Activated CD4-positive, alpha-beta T cell treated with anti-CD3 and anti-CD28 coated beads, Interleukin-2, Interleukin-4, amounts not matched to agents 100 ng/mL and 50 ng/mL, durations not matched to agents 16 hours and 8 hours (primary cell): ENCODE results near the gene ITGA2.
A peak's percentile ranks its signal among the peaks of the same experiment; 100 is the strongest.
"Not testable (repeated sequence)": the region's sequence is repeated elsewhere in the genome, so short reads cannot be mapped to it uniquely, and the experiment has no call there.

Experiments
- DNase-seq: peaks from one replicate; pipeline ENCODE4 v3.0.0-alpha.2; 2020; ENCODE audit warnings: low spot score

The ITGA2 gene

DNA sequence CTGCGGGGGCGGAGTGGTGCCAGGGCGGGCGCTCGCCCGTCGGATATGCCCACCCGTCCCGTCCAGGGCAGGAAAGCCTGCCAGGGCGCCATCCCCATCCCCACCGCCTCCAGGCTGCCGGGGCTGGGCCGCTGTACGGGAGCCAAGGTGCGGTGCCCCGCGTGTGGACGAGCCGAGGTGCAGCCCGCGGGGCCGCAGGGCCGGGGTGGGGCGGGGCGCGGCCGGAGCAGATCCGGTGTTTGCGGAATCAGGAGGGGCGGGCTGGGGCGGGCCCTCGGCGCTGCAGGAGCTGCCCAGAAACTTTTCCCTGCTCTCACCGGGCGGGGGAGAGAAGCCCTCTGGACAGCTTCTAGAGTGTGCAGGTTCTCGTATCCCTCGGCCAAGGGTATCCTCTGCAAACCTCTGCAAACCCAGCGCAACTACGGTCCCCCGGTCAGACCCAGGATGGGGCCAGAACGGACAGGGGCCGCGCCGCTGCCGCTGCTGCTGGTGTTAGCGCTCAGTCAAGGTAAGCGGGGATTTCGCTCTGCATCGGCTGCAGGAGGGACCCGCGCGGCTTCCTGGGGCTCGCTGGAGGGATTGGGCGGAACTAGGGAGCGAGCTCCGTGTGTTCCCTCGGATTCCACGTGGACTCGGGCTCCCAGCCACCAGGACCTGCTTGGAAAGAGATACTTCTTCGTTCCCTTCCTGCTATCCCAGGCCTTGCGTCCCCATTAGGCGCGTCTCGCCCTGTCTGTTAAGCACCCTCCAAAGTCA, at the start of gene ITGA2:
Gene ITGA2, plus strand, starts transcription at position 328 of the 756 bp plus-strand sequence. Its CDS starts 117 bp downstream, at position 445.
- DNase-seq: peak; percentile 22

DNA sequence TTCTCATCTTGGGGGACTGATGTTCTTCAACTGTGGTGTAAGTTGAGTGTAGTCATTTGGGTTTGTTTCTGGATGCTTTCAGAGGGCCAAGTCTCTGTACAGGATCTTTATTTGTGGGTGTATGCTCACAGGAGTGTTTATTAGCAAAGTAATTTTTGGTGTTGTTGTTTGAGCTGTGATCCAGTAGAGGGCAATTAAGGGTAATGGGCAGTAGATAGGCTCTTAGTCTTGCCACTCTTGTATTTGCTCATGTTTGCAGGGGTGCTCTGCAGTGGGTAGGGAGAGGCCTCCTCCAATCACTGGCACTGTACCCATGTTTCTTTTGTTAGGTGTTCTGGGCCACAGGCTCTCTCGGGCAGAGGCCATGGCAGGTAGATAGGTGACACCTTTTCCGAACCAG, 45.9 kb upstream of the ITGA2 start:
- DNase-seq: no peak

DNA sequence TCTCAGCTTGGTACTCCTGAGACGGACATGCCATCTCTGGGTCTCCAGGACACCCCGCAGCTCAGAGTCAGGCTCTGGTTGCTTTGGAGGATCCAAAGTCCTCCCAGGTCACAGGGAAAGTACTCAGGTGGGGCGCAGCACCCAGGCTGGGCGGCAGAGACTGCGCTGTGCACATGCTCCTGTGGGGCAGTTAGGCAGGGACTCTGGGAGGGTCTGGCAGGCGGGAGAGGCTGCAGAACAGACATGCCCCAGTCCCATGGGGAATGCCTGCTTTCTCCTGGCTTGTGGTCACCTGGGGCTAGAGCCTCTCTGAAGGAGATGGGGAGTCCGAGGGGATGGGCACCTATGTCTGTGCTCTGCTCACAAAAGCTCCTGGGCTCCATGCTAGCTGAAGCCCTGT, 45.3 kb upstream of the ITGA2 start:
- DNase-seq: no peak

DNA sequence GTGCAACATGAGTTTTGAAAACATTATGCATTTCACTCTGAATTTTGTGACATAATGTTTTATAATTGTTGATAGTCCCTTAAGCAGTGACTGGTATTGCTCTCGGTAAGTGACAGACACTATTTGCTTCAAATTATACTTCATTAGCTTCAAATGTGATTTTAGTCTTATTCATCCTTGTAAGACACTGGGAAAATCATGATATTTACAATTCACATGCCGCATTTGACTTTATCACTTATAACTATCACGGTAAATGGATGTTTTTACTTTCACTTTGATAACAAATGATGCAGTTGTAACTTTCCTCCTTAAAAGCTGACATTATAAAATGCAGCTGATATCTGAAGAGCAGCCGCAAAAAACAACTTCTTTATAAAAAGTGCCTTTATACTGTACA, 44.1 kb upstream of the ITGA2 start:
- no peak for DNase-seq

DNA sequence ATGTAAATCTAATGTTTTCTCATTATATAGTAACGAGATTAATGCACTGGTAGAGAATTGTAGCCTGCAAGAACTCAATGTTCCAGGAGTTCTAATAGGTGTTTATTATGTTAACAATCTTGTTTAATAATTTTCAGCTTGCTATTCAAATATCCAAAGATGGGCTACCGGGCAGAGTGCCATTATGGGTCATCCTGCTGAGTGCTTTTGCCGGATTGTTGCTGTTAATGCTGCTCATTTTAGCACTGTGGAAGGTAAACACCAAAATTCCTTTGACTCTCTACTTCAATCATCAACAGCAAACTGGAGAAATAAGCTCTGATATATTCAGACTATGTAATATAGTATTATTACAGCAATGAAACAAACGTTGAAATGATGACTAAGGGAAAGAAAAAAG, 41.9 kb upstream of the ITGA2 start:
- DNase-seq: no peak

DNA sequence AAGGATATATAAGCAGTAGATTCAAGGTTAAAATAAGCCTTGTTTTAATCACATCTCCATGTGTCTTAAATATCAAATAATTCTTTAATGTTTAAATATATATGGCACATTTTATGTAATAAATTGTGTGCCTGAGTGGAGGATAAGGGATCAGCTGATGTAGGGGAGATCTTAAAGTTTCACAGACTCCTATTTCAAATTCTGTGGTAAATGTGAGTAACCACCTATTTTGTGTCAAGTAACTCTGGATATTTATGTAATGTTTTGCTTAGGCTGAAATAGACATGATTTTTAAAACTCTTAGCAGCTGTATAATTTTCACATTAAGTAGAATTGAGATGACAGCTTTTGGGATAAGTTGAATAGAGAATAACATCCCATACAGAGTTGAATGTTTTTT, 41.3 kb upstream of the ITGA2 start:
- no peak for DNase-seq

DNA sequence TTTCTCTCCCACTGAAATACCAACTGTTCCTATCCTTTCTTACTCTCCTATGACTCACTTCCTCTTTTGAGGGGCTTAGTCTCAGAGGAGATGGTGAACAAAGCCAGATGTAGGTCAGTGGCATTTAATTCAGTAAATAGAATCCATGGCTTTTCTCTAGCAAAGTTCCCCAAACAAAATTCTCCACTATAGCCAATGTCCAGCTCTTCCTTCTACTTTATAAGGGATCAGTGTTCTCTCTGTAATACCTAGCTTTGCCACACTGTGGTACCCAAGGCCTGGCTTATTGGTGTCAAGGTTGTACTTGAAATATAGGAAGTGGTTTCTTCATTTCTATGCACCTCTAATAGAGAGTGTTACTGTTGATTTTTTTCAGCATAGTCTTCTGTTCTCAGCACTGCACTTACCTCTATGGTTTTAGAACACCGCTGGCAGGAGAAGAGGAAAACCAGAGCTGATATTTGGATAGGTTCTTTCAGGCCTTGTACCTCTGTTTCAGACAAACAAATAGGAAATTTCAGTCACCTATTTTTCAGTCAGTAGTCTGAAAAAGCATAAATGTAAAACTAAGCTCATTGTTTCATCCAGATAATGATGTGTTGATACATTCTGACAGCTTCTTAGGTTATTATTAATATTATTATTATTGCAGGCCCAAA, 40.6 kb upstream of the ITGA2 start:
- DNase-seq: peak; percentile 74

DNA sequence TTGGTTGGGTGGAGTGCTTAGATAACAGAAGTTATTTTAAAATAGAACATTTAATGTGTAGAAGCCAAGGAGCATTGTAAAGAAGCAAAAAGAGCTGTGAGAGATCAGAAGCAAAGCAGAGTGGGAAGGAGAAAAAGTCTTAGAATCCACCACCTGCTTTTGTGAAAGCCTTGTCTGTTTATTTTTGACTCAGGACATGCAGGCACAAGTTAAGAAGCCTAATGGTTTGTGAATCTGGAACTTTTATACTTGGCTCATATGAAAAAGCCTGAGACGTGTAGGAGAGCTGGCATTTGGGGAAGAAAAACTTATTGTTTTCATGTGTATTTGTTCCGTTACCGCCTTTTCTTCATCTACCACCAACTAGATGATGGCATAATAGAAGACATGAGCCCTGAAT, 38.5 kb upstream of the ITGA2 start:
- DNase-seq: no peak

DNA sequence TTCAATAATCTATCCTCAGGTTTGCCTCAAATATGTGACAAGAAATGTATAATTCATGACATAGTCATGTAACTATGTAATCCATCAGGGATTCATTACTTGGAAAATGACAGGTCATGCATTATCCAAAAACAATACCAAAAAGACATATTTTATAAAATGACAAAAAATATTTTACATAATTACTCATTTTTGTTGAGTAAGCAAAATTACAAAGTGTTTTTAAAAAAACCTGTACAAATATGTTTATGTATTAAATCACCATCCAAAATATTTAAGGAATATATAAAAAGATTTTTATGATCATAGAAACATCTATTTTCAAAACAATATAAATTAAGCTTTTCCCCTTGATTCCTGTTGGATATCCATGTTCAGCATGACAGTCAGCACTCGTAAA, 36.7 kb upstream of the ITGA2 start:
- DNase-seq: no peak

DNA sequence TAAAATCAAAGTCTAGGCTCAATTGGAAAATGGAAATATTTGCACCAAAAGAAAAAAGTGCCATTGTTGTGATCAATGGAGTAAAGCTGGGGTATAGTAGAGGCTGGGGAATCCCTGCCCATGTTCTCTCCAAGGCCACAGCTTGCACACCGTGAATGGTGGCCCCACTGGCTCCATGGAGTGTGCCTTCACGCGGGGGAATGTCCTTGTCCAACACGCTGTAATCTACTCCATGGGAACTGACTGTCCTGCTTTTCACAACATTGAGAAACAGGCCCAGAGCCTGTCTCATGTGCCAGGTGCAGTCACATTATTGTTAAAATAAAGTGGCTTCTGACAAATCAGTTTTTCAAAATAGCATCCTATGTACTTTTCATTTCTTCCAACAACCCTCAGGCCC, 33.1 kb upstream of the ITGA2 start:
- DNase-seq: no peak

DNA sequence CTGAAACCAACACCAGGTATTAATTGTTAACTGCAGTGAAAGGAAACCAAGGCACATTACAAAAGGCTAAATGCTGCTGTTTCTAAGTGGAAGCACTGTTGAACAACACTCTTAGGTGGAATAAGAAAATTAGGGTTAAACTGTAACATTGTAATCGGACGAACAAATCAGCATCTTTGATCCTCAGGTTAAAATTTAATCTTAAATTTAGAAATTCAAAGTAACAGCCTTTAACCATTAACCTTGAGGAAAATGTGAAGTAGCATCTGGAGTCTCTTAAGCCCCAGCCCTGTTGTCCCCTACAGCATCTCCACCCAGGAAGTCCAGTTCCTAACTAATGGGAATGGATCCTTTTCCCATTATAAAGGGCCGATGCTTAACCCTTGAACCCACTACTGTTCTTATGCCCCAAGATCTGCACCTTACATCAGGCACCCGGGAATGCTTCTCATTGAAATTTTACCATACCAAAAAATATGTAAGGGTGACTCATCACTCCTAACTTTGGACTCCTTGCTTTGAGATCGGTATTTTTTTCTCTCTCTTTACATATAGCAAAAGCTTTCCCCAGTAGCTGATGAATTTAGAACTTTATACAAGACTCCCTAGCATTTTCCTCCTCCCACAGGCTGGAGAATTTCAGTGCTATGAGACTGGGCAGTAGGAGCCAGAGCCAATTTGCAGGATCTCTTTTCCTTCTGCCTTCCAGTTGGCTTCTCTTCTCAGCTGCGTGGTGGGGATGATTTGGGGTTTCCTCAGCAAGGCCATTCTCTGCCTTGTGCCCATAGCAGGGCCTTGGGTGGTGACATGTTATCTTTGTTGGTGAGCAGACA, 32.0 kb upstream of the ITGA2 start:
- DNase-seq: no peak

DNA sequence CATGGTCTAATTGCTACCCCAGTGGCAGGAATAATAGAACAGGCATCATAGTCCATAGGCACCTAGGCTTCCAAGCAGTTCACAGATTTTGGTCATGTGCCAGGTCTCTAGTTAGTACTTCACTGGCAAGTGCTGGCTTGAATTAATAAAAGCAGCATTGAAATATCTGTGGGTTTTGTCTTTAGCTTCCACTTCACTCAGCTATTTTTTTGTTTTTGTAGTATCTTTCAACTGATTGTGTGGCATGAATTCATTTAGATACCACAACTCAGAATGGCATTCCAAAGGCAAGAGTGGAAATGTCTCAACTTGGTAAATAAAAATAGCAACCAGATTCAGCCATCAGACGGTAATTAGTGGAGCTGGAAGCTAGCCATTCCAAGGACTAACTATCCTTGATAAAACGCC, 27.9 kb upstream of the ITGA2 start:
- DNase-seq: no peak

DNA sequence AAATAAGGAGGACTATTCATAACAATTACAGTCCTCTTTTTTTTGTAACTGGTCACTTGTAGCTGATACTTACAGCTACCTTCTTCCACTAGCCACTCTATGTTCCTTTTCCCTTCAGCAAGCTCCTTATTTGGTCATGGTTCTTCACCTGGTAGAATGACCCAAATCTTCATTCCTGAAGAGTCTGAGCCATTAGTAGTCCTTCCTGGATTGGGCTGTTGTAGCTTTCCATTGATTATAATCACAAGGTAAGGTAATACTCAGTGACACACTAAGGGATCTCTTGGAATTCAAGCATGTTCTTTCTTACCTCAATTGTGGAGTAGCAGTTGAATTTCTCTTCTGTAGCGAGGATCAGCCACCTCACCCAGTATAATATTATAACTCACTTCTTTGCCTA, 25.5 kb upstream of the ITGA2 start:
- DNase-seq: no peak

DNA sequence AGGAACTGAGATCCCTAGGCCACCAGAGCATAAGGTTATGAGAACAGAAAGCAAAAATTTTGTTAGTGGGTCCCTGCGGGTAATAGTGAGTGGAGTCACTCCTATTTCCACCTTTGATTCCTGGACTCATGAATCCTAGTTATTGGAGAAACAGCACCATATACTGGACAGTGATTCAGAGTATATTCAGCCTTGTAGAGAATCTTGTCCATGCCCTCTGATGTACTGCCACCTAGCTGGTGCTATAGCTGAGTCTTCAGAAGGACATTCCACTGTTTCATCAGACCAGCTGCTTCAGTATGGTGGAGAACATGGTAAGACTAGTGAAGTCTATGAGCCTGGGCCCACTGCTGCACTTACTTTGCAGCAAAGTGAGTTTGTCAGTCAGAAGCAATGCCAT, 25.0 kb upstream of the ITGA2 start:
- no peak for DNase-seq

DNA sequence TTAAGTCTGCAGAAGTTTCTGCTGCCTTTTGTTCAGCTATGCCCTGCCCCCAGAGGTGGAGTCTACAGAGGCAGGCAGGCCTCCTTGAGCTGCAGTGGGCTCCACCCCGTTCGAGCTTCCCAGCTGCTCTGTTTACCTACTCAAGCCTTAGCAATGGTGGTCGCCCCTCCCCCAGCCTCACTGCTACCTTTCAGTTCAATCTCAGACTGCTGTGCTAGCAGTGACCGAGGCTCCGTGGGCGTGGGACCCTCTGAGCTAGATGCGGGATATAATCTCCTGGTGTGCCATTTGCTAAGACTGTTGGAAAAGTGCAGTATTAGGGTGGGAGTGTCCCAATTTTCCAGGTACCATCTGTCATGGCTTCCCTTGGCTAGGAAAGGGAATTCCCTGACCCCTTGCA, 13.0 kb upstream of the ITGA2 start:
- DNase-seq: not testable (repeated sequence)

DNA sequence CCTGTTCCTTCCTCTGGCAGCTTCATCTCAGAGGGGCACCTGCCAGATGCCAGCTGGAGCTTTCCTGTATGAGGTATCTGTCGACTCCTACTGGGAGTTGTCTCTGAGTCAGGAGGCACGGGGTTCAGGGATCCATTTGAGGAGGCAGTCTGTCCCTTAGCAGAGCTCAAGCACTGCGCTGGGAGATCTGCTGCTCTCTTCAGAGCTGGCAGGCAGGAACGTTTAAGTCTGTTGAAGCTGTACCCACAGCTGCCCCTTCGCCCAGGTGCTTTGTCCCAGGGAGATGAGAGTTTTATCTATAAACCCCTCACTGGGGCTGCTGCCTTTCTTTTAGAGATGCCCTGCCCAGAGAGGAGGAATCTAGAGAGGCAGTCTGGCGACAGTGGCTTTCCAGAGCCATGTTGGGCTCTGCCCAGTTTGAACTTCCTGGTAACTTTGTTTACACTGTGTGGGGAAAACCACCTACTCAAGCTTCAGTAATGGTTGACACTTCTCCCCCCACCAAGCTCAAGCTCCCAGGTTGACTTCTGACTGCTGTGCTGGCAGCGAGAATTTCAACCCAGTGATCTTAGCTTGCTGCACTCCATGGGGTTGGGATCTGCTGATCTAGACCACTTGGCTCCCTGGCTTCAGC, 11.8 kb upstream of the ITGA2 start:
- DNase-seq: no peak

DNA sequence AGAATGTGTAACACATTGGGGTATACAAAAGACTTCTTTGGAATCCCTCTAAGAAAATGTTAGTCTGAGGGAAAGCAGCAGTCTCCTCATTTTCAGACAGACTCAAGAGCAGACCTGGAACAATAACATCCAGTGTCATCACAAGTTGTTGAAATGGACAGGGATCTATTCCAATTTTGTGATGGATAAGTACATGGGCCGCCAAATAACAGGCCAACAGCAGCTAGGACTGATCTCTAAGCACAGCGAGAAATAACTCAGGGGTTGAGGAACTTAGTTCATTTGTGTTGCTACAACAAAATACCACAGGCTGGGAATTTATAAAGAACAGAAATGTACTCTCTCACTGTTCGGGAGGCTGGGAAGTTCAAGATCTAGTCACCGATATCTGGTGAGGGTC, 7.6 kb upstream of the ITGA2 start:
- DNase-seq: no peak

DNA sequence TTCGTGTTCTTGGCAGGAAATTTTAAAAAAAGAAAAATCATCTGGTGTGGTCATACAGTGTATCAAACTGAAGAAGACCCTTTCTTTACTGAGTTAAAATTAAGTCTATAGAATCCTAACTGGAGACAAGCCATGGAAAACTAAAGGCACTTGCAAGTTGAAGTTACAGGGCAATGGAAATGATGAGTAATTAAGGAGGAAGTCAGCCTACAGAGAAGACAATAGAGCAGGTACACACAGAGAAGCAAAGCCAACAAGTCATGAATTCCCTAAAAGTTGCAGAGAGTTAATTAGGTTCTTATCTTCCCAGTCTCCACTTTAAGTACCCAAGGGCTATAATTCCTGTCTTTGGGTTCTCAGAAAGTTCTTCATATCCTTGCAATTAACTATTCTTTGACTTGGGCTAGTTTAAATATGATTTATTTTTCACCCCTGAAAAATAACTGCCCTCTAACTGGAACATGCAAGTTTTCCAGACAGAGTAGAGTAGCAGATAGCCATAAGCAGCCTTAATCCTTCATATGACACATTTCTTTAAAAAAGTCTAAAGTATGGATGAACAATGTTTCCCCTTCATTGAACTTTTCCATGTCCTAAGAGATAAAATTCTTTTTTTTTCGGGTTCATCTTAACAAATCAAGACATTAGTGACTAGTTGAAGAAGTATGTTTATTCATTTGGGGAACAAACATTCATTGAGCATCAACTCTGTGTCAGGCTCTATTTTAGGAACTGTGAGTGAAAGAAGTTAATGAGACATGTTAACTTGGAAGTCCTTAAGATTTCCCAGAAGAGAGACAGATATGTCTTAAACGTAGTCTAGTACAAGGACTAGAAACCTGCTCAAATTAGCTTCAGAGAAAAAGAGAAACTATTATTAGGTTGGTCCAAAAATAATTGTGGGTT, 5.2 kb upstream of the ITGA2 start:
- DNase-seq: no peak

DNA sequence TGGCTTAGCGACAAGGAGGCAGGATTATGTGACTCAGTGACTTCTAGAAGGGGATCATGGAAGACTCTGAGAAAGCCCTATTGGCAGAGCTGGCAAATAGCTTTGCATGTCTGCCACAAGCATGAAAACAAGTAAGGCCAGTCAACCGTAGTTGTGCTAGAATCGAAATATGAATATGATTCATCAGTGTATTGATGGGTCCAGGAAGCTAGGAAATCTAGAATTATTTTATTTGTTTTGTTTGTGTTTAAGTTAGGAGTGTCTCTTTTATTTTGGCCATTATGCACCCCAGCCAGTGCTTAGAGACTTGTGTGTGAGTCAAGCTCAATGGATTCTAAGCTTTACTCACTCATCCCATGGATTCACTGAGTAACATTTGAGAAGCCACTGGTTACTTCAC, 3.8 kb upstream of the ITGA2 start:
- DNase-seq: no peak

DNA sequence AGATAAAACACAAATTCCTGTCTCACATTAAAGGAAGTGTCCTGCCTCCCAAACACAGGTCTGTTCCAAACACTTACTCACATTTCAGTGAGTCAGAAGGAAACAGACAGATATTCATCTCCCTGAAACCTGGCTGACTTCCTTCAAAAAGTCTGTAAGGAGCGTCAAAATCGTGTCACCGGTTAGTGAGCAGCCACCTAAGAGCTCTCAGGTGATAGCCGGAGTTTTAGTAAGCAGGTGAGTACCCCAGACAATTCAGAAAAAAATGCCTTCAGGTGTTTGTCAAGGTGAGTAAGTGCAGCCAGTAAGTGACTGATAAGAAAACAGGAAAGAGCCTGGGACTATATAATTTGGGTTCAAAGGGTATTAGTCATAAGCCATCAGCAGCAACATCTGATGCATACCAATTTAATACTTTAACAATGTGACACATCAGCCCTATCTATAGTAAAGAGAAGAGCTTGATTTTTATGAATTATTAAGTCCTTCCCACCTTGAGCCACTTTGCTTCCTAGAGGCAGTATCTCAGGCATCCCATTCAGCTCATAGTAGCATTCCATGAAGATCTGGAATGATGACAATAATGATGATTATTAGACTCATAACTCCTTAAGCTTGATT, 1.3 kb upstream of the ITGA2 start:
- peak; percentile 29 for DNase-seq
